GM18520 (cell line): Measurements from ENCODE around the gene SPEN.
"Not testable (repeated sequence)": the region's sequence is repeated elsewhere in the genome, so short reads cannot be mapped to it uniquely, and the experiment has no call there.

Experiments
- ATAC-seq: cut with Tn5 transposase; IDR thresholded peaks from one replicate; pipeline ENCODE4 v1.9.1; 2021; ENCODE audit not compliant: unreplicated experiment

The SPEN gene

GRCh38 chr1:15977947-15978346 lies 130.4 kb downstream of the SPEN start:
- not testable (repeated sequence) for ATAC-seq

GRCh38 chr1:15981679-15982078 lies 134.2 kb downstream of the SPEN start:
- ATAC-seq, result no peak

GRCh38 chr1:15983275-15983674 lies 135.8 kb downstream of the SPEN start:
- no peak for ATAC-seq

- ATAC-seq, result no peak
Measured at GRCh38 chr1:15985611-15986297, 138.2 kb downstream of the SPEN start.

GRCh38 chr1:15988856-15989736 lies 141.6 kb downstream of the SPEN start:
- no peak for ATAC-seq

- ATAC-seq, result no peak
Measured at GRCh38 chr1:15989776-15990175, 142.3 kb downstream of the SPEN start.
